Hepatocyte (in vitro differentiated cells): ENCODE results near the gene STK17A.

Experiments used
- EZH2 ChIP-seq: fragments of 200-600 bp; sonication (generic); IDR thresholded peaks from 2 replicates; pipeline ENCODE4 v1.6.1; 2016; ENCODE audit warnings: antibody characterized with exemption, mild to moderate bottlenecking, borderline replicate concordance
- EZH2phosphoT487 ChIP-seq: fragments of 200-600 bp; sonication (generic); IDR thresholded peaks from one replicate; pipeline ENCODE4 v1.6.1; 2018; ENCODE audit warnings: antibody characterized with exemption, mild to moderate bottlenecking, low read depth, moderate library complexity; ENCODE audit not compliant: unreplicated experiment, severe bottlenecking
- TF ChIP-seq, protein P1 (sequence below): fragments of 200-600 bp; sonication (generic); IDR thresholded peaks from 2 replicates; pipeline ENCODE4 v1.5.1; 2016; ENCODE audit warnings: antibody characterized with exemption, mild to moderate bottlenecking; ENCODE audit not compliant: poor library complexity

DNA sequence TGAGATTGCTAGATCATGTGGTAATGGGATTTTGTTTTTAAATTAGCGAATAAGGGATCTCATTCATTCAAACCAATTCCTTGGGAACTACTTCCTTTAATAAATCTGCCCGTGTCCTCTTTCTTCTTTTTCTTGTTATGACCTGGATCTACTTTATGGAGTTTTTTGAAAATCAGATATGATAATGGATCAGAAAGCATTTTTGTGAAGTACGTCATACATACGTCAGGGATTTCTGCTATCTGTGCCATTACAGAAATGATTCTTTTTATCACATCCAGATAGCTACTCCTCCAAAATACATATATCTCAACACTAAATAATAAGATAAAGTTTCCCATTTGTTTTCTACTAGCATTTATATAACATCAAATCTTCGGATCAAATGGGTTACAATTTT, 40.2 kb upstream of the STK17A start:
- TF ChIP-seq, protein P1, sequence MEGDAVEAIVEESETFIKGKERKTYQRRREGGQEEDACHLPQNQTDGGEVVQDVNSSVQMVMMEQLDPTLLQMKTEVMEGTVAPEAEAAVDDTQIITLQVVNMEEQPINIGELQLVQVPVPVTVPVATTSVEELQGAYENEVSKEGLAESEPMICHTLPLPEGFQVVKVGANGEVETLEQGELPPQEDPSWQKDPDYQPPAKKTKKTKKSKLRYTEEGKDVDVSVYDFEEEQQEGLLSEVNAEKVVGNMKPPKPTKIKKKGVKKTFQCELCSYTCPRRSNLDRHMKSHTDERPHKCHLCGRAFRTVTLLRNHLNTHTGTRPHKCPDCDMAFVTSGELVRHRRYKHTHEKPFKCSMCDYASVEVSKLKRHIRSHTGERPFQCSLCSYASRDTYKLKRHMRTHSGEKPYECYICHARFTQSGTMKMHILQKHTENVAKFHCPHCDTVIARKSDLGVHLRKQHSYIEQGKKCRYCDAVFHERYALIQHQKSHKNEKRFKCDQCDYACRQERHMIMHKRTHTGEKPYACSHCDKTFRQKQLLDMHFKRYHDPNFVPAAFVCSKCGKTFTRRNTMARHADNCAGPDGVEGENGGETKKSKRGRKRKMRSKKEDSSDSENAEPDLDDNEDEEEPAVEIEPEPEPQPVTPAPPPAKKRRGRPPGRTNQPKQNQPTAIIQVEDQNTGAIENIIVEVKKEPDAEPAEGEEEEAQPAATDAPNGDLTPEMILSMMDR = no peak
- TF ChIP-seq EZH2 = no peak
- no peak for TF ChIP-seq EZH2phosphoT487
